Measurements from ENCODE around the gene RBM19.

DNA sequence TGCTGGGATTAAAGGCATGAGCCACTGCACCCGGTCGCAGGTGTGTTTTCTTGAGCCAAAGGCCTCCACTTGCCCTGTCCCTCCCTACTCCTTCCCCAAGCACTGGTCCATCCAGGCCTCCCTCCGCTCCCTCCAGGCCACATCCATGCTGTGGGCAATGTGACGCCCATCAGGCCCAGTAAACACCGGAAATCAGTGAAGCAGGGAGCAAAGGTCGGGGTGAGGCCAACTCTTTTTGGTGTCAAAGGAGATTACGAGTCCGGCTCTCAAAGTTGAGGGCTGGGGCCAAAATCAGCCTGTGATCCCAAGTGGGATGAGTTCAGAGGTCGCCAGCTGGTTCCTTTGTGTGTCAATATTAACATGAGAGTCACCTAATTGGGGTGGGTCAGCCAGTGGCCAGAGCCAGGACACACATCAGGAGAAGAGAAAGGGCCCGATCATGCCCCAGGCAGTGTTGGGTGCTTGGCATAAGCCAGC, 195.7 kb downstream of the RBM19 start:
- TF ChIP-seq, protein P1, sequence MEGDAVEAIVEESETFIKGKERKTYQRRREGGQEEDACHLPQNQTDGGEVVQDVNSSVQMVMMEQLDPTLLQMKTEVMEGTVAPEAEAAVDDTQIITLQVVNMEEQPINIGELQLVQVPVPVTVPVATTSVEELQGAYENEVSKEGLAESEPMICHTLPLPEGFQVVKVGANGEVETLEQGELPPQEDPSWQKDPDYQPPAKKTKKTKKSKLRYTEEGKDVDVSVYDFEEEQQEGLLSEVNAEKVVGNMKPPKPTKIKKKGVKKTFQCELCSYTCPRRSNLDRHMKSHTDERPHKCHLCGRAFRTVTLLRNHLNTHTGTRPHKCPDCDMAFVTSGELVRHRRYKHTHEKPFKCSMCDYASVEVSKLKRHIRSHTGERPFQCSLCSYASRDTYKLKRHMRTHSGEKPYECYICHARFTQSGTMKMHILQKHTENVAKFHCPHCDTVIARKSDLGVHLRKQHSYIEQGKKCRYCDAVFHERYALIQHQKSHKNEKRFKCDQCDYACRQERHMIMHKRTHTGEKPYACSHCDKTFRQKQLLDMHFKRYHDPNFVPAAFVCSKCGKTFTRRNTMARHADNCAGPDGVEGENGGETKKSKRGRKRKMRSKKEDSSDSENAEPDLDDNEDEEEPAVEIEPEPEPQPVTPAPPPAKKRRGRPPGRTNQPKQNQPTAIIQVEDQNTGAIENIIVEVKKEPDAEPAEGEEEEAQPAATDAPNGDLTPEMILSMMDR (IDR thresholded peaks at IDR 0.05): peak in 1 of 3 donors; percentile 11
- TF ChIP-seq POLR2A (IDR thresholded peaks at IDR 0.05): no peak

All from lower leg skin (tissue), 3 donors.